ENCODE data around the gene VCAM1.

DNA sequence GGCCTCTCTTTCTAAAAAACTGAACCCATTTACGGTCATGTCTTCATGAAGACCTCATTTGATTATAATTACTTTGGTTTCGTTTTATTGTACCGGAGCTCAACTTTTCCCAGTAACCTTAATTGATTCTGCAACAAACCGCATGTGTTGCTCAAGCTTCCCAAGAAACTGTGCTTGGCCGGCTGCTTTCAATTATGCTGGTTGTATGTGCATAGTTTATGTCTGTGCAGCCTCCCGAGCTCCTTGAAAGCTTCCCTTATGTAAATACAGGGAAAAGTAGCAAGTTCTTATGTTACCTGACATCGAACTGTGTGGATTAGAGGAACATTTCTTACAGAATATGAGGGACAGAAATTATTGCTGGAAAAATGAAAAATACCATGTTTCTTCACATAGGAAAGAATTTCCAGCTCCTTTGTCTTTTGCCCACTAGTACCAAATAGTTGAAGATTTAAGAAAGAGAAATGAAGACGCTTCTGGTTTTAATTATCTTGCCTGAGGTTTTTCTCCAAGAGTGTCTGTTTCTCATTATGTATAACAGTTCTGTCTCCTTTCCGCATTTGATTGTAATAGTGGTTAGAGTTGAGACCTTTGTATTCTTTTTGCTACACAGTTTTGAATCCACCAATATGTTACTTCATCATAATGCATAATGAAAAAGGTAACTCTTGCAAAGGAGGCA is 2.1 kb downstream of the VCAM1 start:
- TF ChIP-seq GATA2 (IDR thresholded peaks at IDR 0.05; ENCODE audit: low read depth, low read length) (no peak), GATA3 (IDR thresholded peaks at IDR 0.05; ENCODE audit: low read depth, low read length) (no peak)

All from SH-SY5Y (cell line).